ENCODE measurements around the gene UIMC1.

- TF ChIP-seq CTCF (optimal IDR thresholded peaks at IDR 0.05 in 1 of 3, IDR thresholded peaks at IDR 0.05 in 1 of 3, conservative IDR thresholded peaks at IDR 0.05 in 1 of 3; ENCODE audit: extremely low read depth in 1 of 3, insufficient read depth in 2 of 3, low read length in 3 of 3): no peak
- TF ChIP-seq EZH2 (IDR thresholded peaks at IDR 0.05; ENCODE audit: low read length): no peak
These were observed 8.6 kb upstream of the UIMC1 start for GRCh38 chr5:177015156-177015555.
